Fibroblast of lung (primary cell): ENCODE data around the gene RBBP6. TPM values are rescaled to one million over a fixed set of nuclear protein-coding genes. Genes with fewer than 3 reads are reported as not detected.

Source experiments
- DNase-seq, 2 donors: peaks; one replicate each; pipeline versions ENCODE4 v3.0.0 to v3.0.0-alpha.2; 2010; ENCODE audit warnings: low read depth in 2 of 2
- H2AFZ ChIP-seq: 2 replicates; pipeline ENCODE4 v1.5.1; 2012; ENCODE audit warnings: low read length, control low read depth, inconsistent platforms
- H3K27ac ChIP-seq: 2 replicates; pipeline ENCODE4 v1.5.1; 2011; ENCODE audit warnings: low read length, control low read depth; ENCODE audit not compliant: insufficient read depth
- H3K27me3 ChIP-seq: 2 replicates; pipeline ENCODE4 v1.5.1; 2011; ENCODE audit warnings: mild to moderate bottlenecking, low read length; ENCODE audit not compliant: control insufficient read depth, insufficient read depth
- H3K36me3 ChIP-seq: 2 replicates; pipeline ENCODE4 v1.5.1; 2011; ENCODE audit warnings: low read length; ENCODE audit not compliant: control insufficient read depth, insufficient read depth
- H3K4me1 ChIP-seq: 2 replicates; pipeline ENCODE4 v1.5.1; 2011; ENCODE audit warnings: low read length; ENCODE audit not compliant: control insufficient read depth, insufficient read depth; ENCODE audit errors: extremely low read depth
- H3K4me2 ChIP-seq: 2 replicates; pipeline ENCODE4 v1.5.1; 2011; ENCODE audit warnings: low read length, control low read depth; ENCODE audit not compliant: insufficient read depth; ENCODE audit errors: extremely low read depth
- H3K4me3 ChIP-seq, 4 experiments: fragments of 200-600 bp in 1 of 4; sonication (generic) in 1 of 4; replicated peaks in 1 of 4; 2 replicates each; pipeline ENCODE4 v1.5.1; 2011 to 2016; ENCODE audit warnings: low read length in 4 of 4, low read depth in 3 of 4, mild to moderate bottlenecking in 3 of 4, control low read depth in 2 of 4, inconsistent platforms in 1 of 4, mixed read lengths in 1 of 4; ENCODE audit not compliant: insufficient read depth in 1 of 4; ENCODE audit errors: control extremely low read depth in 1 of 4
- H3K79me2 ChIP-seq: 2 replicates; pipeline ENCODE4 v1.5.1; 2012; ENCODE audit warnings: mild to moderate bottlenecking, low read length, inconsistent platforms; ENCODE audit not compliant: control insufficient read depth, insufficient read depth
- H3K9ac ChIP-seq: 2 replicates; pipeline ENCODE4 v1.5.1; 2011; ENCODE audit warnings: mild to moderate bottlenecking, low read length, control low read depth; ENCODE audit not compliant: insufficient read depth
- H3K9me3 ChIP-seq: 2 replicates; pipeline ENCODE4 v1.5.1; 2012; ENCODE audit warnings: low read depth, low read length; ENCODE audit not compliant: control insufficient read depth, insufficient read depth
- H4K20me1 ChIP-seq: 2 replicates; pipeline ENCODE4 v1.5.1; 2011; ENCODE audit warnings: low read length; ENCODE audit not compliant: control insufficient read depth, insufficient read depth; ENCODE audit errors: extremely low read depth
- EZH2 ChIP-seq: IDR thresholded peaks from 2 replicates; pipeline ENCODE4 v1.5.1; 2012; ENCODE audit warnings: low read length, control low read depth, mild to moderate bottlenecking; ENCODE audit errors: missing control alignments
- polyA plus RNA-seq, 2 donors: library from polyadenylated mRNA; depleted of rRNA in 1 of 2; stranded (reverse) in 1 of 2; unstranded in 1 of 2; fragments of >200 nt; gene quantifications; 2 replicates each; pipeline ENCODE4 v1.2.1, GENCODE V29; 2011 to 2012; ENCODE audit warnings: missing spikeins in 1 of 2
- total RNA-seq: library from RNA; depleted of rRNA; stranded (reverse); fragments of >200 nt; gene quantifications from 2 replicates; pipeline ENCODE4 v1.2.1, GENCODE V29; 2014
- TF ChIP-seq, protein P1 (sequence below), 2 donors: IDR thresholded peaks in 1 of 2; conservative IDR thresholded peaks in 1 of 2; 1 replicate in 1 of 2; 2 replicates in 1 of 2; pipeline ENCODE4 v1.5.1; 2011 to 2012; ENCODE audit warnings: low read length in 2 of 2, control low read depth in 1 of 2, inconsistent platforms in 1 of 2, low read depth in 1 of 2, mild to moderate bottlenecking in 1 of 2

RBBP6 gene
- total and polyA plus RNA-seq, 2 donors (not counting 1 experiment from before 2014, with no cell fraction given): 16.8 to 26.4 TPM

- Histone ChIP-seq H3K4me1 (no peaks in the 10 kb centered on the region), H3K36me3 (no peaks in the 10 kb centered on the region), H3K4me2 (no peak overlapping the region), H3K79me2 (no peaks in the 10 kb centered on the region), H3K9ac (no peak overlapping the region), H3K9me3 (no peaks in the 10 kb centered on the region), H3K27me3 (no peaks in the 10 kb centered on the region), H4K20me1 (no peaks in the 10 kb centered on the region), H2AFZ (no peak overlapping the region), H3K4me3 (no peak overlapping the region), H3K27ac (no peak overlapping the region)
- no peak for DNase-seq
- no peak for TF ChIP-seq EZH2
- TF ChIP-seq, protein P1, sequence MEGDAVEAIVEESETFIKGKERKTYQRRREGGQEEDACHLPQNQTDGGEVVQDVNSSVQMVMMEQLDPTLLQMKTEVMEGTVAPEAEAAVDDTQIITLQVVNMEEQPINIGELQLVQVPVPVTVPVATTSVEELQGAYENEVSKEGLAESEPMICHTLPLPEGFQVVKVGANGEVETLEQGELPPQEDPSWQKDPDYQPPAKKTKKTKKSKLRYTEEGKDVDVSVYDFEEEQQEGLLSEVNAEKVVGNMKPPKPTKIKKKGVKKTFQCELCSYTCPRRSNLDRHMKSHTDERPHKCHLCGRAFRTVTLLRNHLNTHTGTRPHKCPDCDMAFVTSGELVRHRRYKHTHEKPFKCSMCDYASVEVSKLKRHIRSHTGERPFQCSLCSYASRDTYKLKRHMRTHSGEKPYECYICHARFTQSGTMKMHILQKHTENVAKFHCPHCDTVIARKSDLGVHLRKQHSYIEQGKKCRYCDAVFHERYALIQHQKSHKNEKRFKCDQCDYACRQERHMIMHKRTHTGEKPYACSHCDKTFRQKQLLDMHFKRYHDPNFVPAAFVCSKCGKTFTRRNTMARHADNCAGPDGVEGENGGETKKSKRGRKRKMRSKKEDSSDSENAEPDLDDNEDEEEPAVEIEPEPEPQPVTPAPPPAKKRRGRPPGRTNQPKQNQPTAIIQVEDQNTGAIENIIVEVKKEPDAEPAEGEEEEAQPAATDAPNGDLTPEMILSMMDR (conservative IDR thresholded peaks at IDR 0.05 in 1 of 2, IDR thresholded peaks at IDR 0.05 in 1 of 2; ENCODE audit: low read depth in 1 of 2, low read length in 2 of 2): no peak
These were observed 31.3 kb upstream of the RBBP6 start for GRCh38 chr16:24507959-24508480.

DNA sequence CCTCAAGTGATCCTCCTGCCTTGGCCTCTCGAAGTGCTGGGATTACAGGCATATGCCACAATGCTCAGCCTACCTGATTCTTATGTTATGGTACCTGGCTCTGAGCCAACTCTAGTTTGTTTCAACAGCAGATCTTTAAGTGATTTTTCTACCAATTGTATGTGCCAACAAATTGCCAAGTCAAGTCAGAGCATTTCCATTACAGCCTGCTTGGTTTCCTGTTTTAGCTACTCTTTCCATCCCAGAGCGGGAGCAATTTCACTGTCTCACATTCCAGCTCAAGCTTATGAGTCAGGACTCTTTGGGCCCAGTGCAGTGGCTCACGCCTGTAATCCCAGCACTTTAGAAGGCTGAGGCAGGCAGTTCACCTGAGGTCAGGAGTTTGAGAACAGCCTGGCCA, 30.8 kb upstream of the RBBP6 start:
- no peaks in the 10 kb centered on the region for H3K36me3 ChIP-seq
- H3K4me1 ChIP-seq: no peaks in the 10 kb centered on the region
- no peak overlapping the region for H3K27ac ChIP-seq
- no peaks in the 10 kb centered on the region for H3K79me2 ChIP-seq
- peak; percentile 68 to 83 for DNase-seq
- no peak overlapping the region for H2AFZ ChIP-seq
- no peak for TF ChIP-seq EZH2
- TF ChIP-seq, protein P1 (conservative IDR thresholded peaks at IDR 0.05 in 1 of 2, IDR thresholded peaks at IDR 0.05 in 1 of 2; ENCODE audit: low read depth in 1 of 2, low read length in 2 of 2): no peak
- no peak overlapping the region for H3K4me2 ChIP-seq
- H3K27me3 ChIP-seq: no peaks in the 10 kb centered on the region
- H3K9me3 ChIP-seq: no peaks in the 10 kb centered on the region
- H3K4me3 ChIP-seq: no peak overlapping the region
- no peaks in the 10 kb centered on the region for H4K20me1 ChIP-seq
- no peak overlapping the region for H3K9ac ChIP-seq

- Histone ChIP-seq H3K9ac (no peak overlapping the region), H3K79me2 (no peaks in the 10 kb centered on the region), H3K4me1 (no peaks in the 10 kb centered on the region), H3K4me2 (no peak overlapping the region), H4K20me1 (no peaks in the 10 kb centered on the region), H3K36me3 (no peaks in the 10 kb centered on the region), H3K4me3 (no peak overlapping the region), H2AFZ (no peak overlapping the region), H3K27ac (no peak overlapping the region), H3K27me3 (no peaks in the 10 kb centered on the region), H3K9me3 (no peaks in the 10 kb centered on the region)
- no peak for DNase-seq
- no peak for TF ChIP-seq EZH2
- TF ChIP-seq, protein P1 (conservative IDR thresholded peaks at IDR 0.05 in 1 of 2, IDR thresholded peaks at IDR 0.05 in 1 of 2; ENCODE audit: low read depth in 1 of 2, low read length in 2 of 2): no peak
These were observed 29.8 kb upstream of the RBBP6 start for GRCh38 chr16:24509536-24509935.
